Osteocyte (in vitro differentiated cells): ENCODE data around the gene SEMA4G. TPM values are rescaled to one million over a fixed set of nuclear protein-coding genes. Genes with fewer than 3 reads are reported as not detected.

Experiments used
- DNase-seq: peaks from one replicate; pipeline ENCODE4 v3.0.0; 2021; ENCODE audit warnings: mixed read lengths; ENCODE audit not compliant: unreplicated experiment; ENCODE audit errors: extremely low spot score
- H3K27ac Mint-ChIP-seq: one replicate; pipeline ENCODE4 v1.8.0; 2021; ENCODE audit warnings: mild to moderate bottlenecking, mixed read lengths; ENCODE audit not compliant: unreplicated experiment
- H3K27me3 Mint-ChIP-seq: one replicate; pipeline ENCODE4 v1.8.0; 2021; ENCODE audit warnings: mixed read lengths; ENCODE audit not compliant: unreplicated experiment
- H3K36me3 Mint-ChIP-seq: one replicate; pipeline ENCODE4 v1.8.0; 2021; ENCODE audit warnings: mixed read lengths; ENCODE audit not compliant: unreplicated experiment
- H3K4me1 Mint-ChIP-seq: one replicate; pipeline ENCODE4 v1.8.0; 2021; ENCODE audit warnings: mixed read lengths; ENCODE audit not compliant: unreplicated experiment
- H3K4me3 Mint-ChIP-seq: one replicate; pipeline ENCODE4 v1.8.0; 2021; ENCODE audit warnings: mild to moderate bottlenecking, moderate library complexity, mixed read lengths; ENCODE audit not compliant: unreplicated experiment
- H3K9me3 Mint-ChIP-seq: one replicate; pipeline ENCODE4 v1.8.0; 2021; ENCODE audit warnings: mixed read lengths; ENCODE audit not compliant: unreplicated experiment
- total RNA-seq: library from RNA; stranded (reverse); gene quantifications from 2 replicates; pipeline ENCODE4 v1.2.1, GENCODE V29; 2021
- TF ChIP-seq, protein P1 (sequence below): fragments of 200-600 bp; sonication (generic); IDR thresholded peaks from 2 replicates; pipeline ENCODE4 v1.5.0; 2021; ENCODE audit warnings: antibody characterized with exemption, mild to moderate bottlenecking, moderate library complexity

SEMA4G gene
- total RNA-seq, 1 donor from 2014 or later = 7.1 TPM

DNA sequence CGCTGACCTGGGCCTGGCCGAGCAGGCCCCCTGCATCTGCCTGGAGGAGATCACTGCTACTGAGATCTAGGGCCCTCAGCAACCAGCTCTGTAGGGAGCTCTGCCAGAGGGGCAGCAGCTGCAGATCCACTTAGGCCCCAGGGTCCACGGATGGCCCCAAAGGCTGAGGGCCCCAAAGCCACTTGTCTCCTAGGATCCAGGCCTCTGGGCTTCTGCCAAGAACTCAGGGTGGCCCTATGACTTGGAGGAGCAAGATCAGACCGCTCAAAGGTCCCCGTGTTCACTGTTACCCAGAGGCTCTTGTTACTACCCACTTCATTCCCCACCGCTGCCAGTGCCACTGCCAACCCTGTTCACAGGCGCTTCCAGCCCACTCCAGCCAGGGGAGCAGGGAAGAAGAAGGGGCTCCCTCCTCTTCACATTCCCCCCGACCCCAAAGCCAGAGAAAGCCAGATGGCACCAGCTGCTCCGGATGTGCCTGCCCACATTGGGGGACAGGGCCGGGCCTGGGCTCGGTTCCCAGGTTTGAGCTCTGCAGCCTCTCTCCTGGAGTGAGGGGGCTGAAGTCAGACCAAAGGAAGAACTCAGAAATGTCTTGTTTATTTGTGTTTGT lies 37.9 kb downstream of the SEMA4G start:
- Mint-ChIP-seq H3K4me1 (peaks cover 2% of the 10 kb centered on the region), H3K27ac (no peak overlapping the region), H3K4me3 (no peak overlapping the region), H3K27me3 (no peaks in the 10 kb centered on the region), H3K36me3 (peaks cover 13% of the 10 kb centered on the region), H3K9me3 (no peaks in the 10 kb centered on the region)
- DNase-seq = no peak
- TF ChIP-seq, protein P1, sequence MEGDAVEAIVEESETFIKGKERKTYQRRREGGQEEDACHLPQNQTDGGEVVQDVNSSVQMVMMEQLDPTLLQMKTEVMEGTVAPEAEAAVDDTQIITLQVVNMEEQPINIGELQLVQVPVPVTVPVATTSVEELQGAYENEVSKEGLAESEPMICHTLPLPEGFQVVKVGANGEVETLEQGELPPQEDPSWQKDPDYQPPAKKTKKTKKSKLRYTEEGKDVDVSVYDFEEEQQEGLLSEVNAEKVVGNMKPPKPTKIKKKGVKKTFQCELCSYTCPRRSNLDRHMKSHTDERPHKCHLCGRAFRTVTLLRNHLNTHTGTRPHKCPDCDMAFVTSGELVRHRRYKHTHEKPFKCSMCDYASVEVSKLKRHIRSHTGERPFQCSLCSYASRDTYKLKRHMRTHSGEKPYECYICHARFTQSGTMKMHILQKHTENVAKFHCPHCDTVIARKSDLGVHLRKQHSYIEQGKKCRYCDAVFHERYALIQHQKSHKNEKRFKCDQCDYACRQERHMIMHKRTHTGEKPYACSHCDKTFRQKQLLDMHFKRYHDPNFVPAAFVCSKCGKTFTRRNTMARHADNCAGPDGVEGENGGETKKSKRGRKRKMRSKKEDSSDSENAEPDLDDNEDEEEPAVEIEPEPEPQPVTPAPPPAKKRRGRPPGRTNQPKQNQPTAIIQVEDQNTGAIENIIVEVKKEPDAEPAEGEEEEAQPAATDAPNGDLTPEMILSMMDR = no peak

DNA sequence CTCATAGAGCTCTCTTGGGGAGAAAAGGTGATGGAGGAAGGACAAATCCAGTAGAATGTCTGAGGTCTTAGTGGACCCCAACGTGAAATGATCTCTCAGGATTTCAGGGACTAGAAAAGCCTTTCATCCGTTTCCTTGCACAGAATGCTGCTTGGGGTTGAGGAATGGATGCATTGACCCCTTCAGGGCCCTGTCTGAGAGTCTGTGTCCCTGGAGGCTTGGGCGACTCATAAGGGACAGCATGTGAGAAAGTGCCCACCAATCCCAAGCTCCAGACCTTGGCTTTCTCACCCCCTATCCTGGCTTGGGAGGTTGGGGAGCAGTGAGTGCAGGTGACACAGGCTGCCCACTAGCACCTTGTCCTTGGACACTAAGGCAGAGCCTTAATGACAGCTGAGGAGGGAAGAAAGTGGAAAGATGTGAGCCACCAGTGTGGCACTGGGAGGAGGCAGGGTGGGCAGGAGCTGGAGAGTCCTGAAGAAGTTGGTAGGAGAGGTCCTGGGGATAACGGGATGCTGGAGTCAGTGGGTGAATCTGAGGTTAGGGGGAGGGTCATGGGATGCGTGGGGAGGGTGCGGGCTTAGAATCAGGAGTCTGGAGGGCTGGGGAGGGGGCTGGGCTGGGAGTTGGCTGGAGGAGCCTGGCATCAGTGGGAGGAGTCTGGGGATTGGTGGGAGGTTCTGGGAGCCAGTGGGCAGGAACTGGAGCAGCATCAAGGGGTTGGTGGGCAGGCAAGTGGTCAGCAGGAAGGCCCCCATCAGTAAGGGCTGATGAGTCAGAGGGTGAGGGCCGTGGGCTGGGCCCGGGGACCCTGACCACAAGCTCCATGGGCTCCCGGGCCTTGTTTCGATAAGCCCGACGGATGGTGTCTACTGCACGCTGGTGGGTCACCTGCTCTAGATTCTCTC lies 38.9 kb downstream of the SEMA4G start:
- DNase-seq = no peak
- no peaks in the 10 kb centered on the region for H3K9me3 Mint-ChIP-seq
- H3K36me3 Mint-ChIP-seq = peaks cover 11% of the 10 kb centered on the region
- H3K27me3 Mint-ChIP-seq = no peaks in the 10 kb centered on the region
- no peak overlapping the region for H3K4me3 Mint-ChIP-seq
- peaks cover 9% of the 10 kb centered on the region for H3K4me1 Mint-ChIP-seq
- no peak overlapping the region for H3K27ac Mint-ChIP-seq
- TF ChIP-seq, protein P1 = no peak

DNA sequence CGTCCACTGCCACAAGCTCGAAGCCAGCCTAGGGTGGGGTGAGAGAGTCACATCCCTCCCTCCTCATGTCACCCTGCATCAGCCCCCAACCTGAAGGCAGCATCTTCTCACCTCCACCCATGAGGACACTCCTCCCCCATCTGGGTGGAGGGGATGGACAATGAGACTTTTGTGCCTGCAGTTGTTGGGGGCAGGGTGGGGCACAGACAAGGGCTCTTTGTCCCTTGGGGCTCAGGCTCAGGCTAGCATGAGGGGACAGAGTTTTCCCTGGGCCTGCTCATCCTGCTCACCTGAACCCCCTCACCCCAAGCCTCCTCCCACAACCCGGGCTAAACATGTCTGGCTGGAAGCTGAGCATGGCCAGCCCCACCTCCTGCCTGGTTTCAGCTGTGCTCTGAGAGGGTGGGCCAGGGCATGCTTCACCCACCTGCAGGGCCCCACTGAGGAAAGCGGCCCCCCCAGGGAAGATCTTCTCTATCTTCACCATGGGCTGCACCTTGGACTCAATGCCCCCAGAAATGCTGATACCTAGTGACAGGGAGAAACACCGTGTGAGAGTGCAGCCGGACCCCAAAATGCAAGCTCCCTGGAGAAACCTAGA lies 39.6 kb downstream of the SEMA4G start:
- H3K27ac Mint-ChIP-seq = no peak overlapping the region
- no peak overlapping the region for H3K4me3 Mint-ChIP-seq
- peaks cover 14% of the 10 kb centered on the region for H3K4me1 Mint-ChIP-seq

DNA sequence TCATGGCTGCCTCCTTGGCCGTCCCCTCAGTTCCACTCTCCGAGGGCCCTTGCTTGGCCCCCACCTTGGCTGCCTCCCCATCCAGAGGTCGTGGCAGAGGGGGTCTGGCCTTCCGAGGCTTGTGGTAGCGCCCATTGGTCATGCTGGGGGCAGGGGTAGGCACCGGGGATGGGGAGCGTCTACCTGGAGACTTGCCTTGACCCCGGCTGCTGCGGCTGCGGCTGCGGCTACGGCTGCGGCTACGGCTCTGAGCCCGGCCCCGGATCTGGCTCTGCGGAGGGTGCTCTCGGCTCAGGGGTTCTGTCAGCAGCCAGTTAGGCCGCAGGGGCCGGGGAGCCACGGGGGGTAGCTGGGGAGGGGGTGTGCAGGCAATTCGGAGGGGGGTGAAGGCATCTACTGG lies 41.0 kb downstream of the SEMA4G start:
- H3K36me3 Mint-ChIP-seq = no peaks in the 10 kb centered on the region
- H3K27ac Mint-ChIP-seq = no peak overlapping the region
- no peak overlapping the region for H3K4me3 Mint-ChIP-seq
- no peak for DNase-seq
- peaks cover 25% of the 10 kb centered on the region for H3K4me1 Mint-ChIP-seq
- H3K27me3 Mint-ChIP-seq = no peaks in the 10 kb centered on the region
- TF ChIP-seq, protein P1 = no peak
- H3K9me3 Mint-ChIP-seq = no peaks in the 10 kb centered on the region

More for the DNA sequence above, 39.6 kb downstream of the SEMA4G start:
- no peaks in the 10 kb centered on the region for H3K27me3 Mint-ChIP-seq
- H3K36me3 Mint-ChIP-seq = peaks cover 5% of the 10 kb centered on the region
- DNase-seq = no peak
- TF ChIP-seq, protein P1 = no peak
- no peaks in the 10 kb centered on the region for H3K9me3 Mint-ChIP-seq
